NCI-H82 treated with DMSO at 0.1 percent for 48 hours (cell line): Measurements from ENCODE around the gene NAALADL2.
"Not testable (repeated sequence)": the region's sequence is repeated elsewhere in the genome, so short reads cannot be mapped to it uniquely, and the experiment has no call there.

Experiments
- DNase-seq: peaks from one replicate; lab custom pipeline; 2025; ENCODE audit not compliant: unreplicated experiment; lab: John Stamatoyannopoulos, UW

Gene NAALADL2

GRCh38 chr3:175068587-175068986, 209.5 kb downstream of the NAALADL2 start:
- no peak for DNase-seq

GRCh38 chr3:175070946-175071345, 211.8 kb downstream of the NAALADL2 start:
- DNase-seq, result no peak

GRCh38 chr3:175073219-175073905, 214.2 kb downstream of the NAALADL2 start:
- DNase-seq, result no peak

- no peak for DNase-seq
Measured at GRCh38 chr3:175075269-175075668, 216.1 kb downstream of the NAALADL2 start.

- DNase-seq, result no peak
Measured at GRCh38 chr3:175077216-175077615, 218.1 kb downstream of the NAALADL2 start.

- peak; percentile 70 for DNase-seq
Measured at GRCh38 chr3:175082631-175083030, 223.5 kb downstream of the NAALADL2 start.

- DNase-seq, result not testable (repeated sequence)
Measured at GRCh38 chr3:175087128-175087527, 228.0 kb downstream of the NAALADL2 start.

- DNase-seq, result no peak
Measured at GRCh38 chr3:175088766-175089380, 229.7 kb downstream of the NAALADL2 start.

GRCh38 chr3:175091426-175092114, 232.4 kb downstream of the NAALADL2 start:
- no peak for DNase-seq

- no peak for DNase-seq
Measured at GRCh38 chr3:175093748-175094147, 234.6 kb downstream of the NAALADL2 start.

- no peak for DNase-seq
Measured at GRCh38 chr3:175094344-175094743, 235.2 kb downstream of the NAALADL2 start.

GRCh38 chr3:175098644-175099043, 239.5 kb downstream of the NAALADL2 start:
- no peak for DNase-seq

GRCh38 chr3:175102161-175102560, 243.0 kb downstream of the NAALADL2 start:
- no peak for DNase-seq

GRCh38 chr3:175103298-175103697, 244.2 kb downstream of the NAALADL2 start:
- no peak for DNase-seq

GRCh38 chr3:175105066-175105465, 245.9 kb downstream of the NAALADL2 start:
- DNase-seq, result no peak

- DNase-seq, result no peak
Measured at GRCh38 chr3:175107231-175107630, 248.1 kb downstream of the NAALADL2 start.

GRCh38 chr3:175107995-175108394, 248.9 kb downstream of the NAALADL2 start:
- no peak for DNase-seq

GRCh38 chr3:175108613-175109151, 249.5 kb downstream of the NAALADL2 start:
- no peak for DNase-seq

GRCh38 chr3:175111036-175111435, 251.9 kb downstream of the NAALADL2 start:
- no peak for DNase-seq

- no peak for DNase-seq
Measured at GRCh38 chr3:175118382-175118941, 259.3 kb downstream of the NAALADL2 start.

- no peak for DNase-seq
Measured at GRCh38 chr3:175121225-175121624, 262.1 kb downstream of the NAALADL2 start.
